ENCODE results near the gene SMAD9. TPM values are rescaled to one million over a fixed set of nuclear protein-coding genes. Genes with fewer than 3 reads are reported as not detected.

The SMAD9 gene
- total RNA-seq, 1 donor from 2014 or later: 30.5 TPM

- intact Hi-C loops (cut with DNase I): no loop called here
- no peak for ATAC-seq
- DNase-seq (ENCODE audit: low spot score): no peak
Measured at GRCh38 chr13:36831291-36831690, 88.7 kb downstream of the SMAD9 start.

- intact Hi-C loops (cut with DNase I): no loop called here
- no peak for DNase-seq (ENCODE audit: low spot score)
Measured at GRCh38 chr13:36829753-36830152, 90.3 kb downstream of the SMAD9 start.

GRCh38 chr13:36822785-36823184, 97.3 kb downstream of the SMAD9 start:
- ATAC-seq: no peak
- intact Hi-C loops (cut with DNase I): no loop called here
- DNase-seq (ENCODE audit: low spot score): no peak

More at GRCh38 chr13:36829753-36830152, 90.3 kb downstream of the SMAD9 start:
- no peak for ATAC-seq

- ATAC-seq (no peak), DNase-seq (ENCODE audit: low spot score) (no peak)
- intact Hi-C loops (cut with DNase I): no loop called here
Measured at GRCh38 chr13:36820222-36820621, 99.8 kb downstream of the SMAD9 start.

GRCh38 chr13:36819739-36820090, 100.3 kb downstream of the SMAD9 start:
- intact Hi-C loops (cut with DNase I): no loop called here
- peak; percentile 27 for ATAC-seq

GRCh38 chr13:36818804-36819738, 101.0 kb downstream of the SMAD9 start, which contains the start of gene RFXAP:
Gene RFXAP (plus strand): TSS chr13:36819222. CDS start chr13:36819358, 136 bp downstream.
- ATAC-seq: peak; percentile 98
- intact Hi-C loops (cut with DNase I): no loop called here
- peak; percentile 93 for DNase-seq (ENCODE audit: low spot score)

More at GRCh38 chr13:36819739-36820090, 100.3 kb downstream of the SMAD9 start:
- DNase-seq (ENCODE audit: low spot score): no peak

- DNase-seq (ENCODE audit: low spot score) (no peak), ATAC-seq (no peak)
- intact Hi-C loops (cut with DNase I): no loop called here
Measured at GRCh38 chr13:36817996-36818803, 101.8 kb downstream of the SMAD9 start.

- ATAC-seq (no peak), DNase-seq (ENCODE audit: low spot score) (no peak)
- intact Hi-C loops (cut with DNase I): no loop called here
Measured at GRCh38 chr13:36815062-36815461, 105.0 kb downstream of the SMAD9 start.

GRCh38 chr13:36814465-36814864, 105.6 kb downstream of the SMAD9 start:
- ATAC-seq (no peak), DNase-seq (ENCODE audit: low spot score) (no peak)
- intact Hi-C loops (cut with DNase I): no loop called here

- DNase-seq (ENCODE audit: low spot score) (no peak), ATAC-seq (no peak)
- intact Hi-C loops (cut with DNase I): no loop called here
Measured at GRCh38 chr13:36813225-36813624, 106.8 kb downstream of the SMAD9 start.

GRCh38 chr13:36807616-36808015, 112.4 kb downstream of the SMAD9 start:
- intact Hi-C loops (cut with DNase I): no loop called here
- ATAC-seq (no peak), DNase-seq (ENCODE audit: low spot score) (no peak)

- ATAC-seq (no peak), DNase-seq (ENCODE audit: low spot score) (no peak)
- intact Hi-C loops (cut with DNase I): no loop called here
Measured at GRCh38 chr13:36806102-36806501, 113.9 kb downstream of the SMAD9 start.

- DNase-seq (ENCODE audit: low spot score) (no peak), ATAC-seq (no peak)
- intact Hi-C loops (cut with DNase I): no loop called here
Measured at GRCh38 chr13:36804588-36804987, 115.5 kb downstream of the SMAD9 start.

- intact Hi-C loops (cut with DNase I): no loop called here
- ATAC-seq (no peak), DNase-seq (ENCODE audit: low spot score) (no peak)
Measured at GRCh38 chr13:36801035-36801434, 119.0 kb downstream of the SMAD9 start.

GRCh38 chr13:36796052-36796451, 124.0 kb downstream of the SMAD9 start:
- DNase-seq (ENCODE audit: low spot score) (no peak), ATAC-seq (no peak)
- intact Hi-C loops (cut with DNase I): no loop called here

- intact Hi-C loops (cut with DNase I): no loop called here
- no peak for DNase-seq (ENCODE audit: low spot score)
- no peak for ATAC-seq
Measured at GRCh38 chr13:36795463-36795862, 124.6 kb downstream of the SMAD9 start.

Measured in sciatic nerve (tissue), 2 donors.